ENCODE data around the gene RNPS1.

RNPS1 gene

GRCh38 chr16:2233872-2234812, 33.8 kb downstream of the RNPS1 start:
- no peak for DNase-seq

- no peak for DNase-seq
These were observed 34.7 kb downstream of the RNPS1 start for GRCh38 chr16:2233046-2233775.

- no peak for DNase-seq
These were observed 35.6 kb downstream of the RNPS1 start for GRCh38 chr16:2232094-2232990.

DNA sequence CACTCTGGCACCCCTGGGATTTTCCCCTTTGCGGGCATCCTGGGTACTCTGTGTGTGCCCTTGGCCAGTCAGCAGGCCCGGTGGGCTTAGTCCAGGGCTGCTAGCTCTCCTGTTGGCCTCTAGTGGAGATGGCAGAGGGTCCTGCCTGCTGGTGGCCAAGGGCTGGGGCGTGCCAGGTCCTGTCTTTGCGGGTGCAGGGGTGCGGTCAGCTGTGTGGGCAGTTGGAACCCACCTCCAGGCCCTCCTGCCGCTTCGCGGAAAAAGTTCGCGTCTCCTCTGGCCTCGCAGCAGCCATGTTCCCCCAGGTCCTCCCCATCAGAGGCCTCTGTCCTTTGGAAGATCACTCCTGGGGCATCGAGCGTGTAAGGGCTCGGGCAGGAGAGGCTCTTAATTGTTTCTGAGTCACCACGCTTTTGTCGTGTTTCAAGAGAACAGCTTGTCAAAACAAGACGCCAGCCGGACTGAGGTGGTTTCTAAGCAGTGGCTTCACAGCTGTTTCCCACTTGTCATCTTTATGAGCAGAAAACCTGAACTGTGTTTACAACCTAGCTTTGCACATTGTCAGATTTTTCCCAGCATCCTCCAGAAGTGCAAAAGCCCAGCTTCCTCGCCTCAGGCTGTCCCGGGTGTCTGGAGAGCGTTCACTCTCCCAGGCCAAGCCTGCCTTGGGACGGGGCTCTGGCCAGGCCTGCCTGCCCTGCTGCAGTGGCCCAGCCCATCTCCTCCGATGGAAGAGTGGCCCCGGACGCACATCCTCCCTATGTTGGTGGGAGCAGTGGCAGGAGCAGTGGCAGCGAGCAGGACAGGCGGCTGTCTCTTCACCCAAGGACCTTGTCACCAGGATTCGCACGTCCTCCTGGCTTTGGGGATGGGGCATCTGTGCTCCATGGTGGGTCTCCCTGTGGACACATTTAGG, 36.7 kb downstream of the RNPS1 start:
- no peak for DNase-seq

- DNase-seq = no peak
These were observed 37.5 kb downstream of the RNPS1 start for GRCh38 chr16:2230376-2230775.

DNA sequence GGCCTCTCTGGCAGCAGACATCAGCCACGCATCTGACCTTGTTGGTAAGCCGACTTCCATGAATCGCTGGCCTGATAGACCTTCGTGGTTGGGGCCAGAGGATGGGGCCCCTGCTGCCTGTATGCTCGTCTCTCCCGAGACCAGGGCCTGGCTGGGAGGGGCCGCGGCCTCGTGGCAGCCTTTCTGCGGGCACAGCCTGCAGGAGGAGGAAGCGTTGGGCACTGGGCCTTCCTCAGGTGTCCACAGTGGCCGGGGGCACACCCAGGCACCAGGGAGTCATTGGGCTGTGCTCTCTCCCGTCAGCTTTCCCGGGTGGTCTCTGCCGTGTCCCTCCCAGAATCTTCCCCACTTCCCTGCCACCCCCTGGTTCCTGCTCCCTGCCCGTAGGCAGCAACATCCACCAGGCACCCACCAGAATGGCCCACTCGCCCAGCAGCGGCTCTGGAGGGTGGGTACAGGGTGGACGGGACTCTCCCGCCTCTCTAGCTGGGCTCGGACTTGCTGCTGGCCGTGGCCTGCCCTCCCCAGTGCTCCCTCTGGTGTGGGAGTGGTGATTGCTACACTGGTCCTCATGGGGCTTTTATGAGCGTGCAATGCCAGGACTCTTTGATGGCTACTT, 38.2 kb downstream of the RNPS1 start:
- DNase-seq = no peak

- no peak for DNase-seq
These were observed 38.8 kb downstream of the RNPS1 start for GRCh38 chr16:2229091-2229490.

GRCh38 chr16:2228161-2228824, 39.6 kb downstream of the RNPS1 start:
- DNase-seq = no peak

DNA sequence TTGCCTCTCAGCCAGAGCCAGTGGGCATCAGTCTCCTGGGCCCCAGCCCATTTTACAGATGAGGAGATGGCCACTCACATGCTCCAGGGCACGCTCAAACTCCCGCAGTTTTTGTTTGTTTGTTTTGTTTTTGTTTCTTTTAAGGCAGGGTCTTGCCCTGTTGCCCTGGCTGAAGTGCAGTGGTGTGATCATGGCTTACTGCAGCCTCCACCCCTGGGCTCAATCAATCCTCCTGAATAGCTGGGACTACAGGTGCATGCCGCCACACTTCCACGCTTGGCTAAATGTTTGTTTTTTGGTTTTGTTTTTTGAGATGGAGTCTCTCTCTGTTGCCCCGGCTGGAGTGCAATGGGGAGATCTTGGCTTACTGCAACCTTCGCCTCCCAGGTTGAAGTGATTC, 41.0 kb downstream of the RNPS1 start:
- no peak for DNase-seq

GRCh38 chr16:2226245-2226793, 41.6 kb downstream of the RNPS1 start:
- DNase-seq = no peak

DNA sequence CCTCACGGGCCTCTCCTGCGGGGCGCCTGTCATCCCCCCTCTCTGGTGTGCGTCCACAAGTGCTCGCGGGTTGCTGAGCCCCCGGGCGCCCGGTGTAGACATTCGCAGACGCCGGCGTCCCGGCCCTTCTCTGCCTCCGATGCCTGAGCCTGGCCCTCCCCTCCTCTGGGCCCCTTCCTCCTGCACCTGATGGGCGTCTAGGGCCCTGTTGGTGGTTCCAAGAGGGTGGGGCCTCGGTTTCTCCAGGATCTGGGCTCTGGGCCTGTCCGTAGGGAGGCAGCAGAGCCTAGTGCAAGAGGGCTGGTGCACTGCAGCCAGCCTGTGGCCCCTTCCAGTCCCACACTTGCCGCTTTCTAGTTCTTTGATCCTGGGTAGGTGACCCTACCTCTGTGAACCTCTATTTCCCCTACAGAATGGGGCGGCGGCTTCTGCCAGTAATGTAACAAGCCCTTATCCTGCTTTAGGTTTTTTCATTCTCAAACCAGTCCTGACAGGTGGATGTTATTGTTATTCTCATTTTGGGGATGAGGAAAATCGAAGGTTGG, 43.9 kb downstream of the RNPS1 start:
- DNase-seq = no peak

- DNase-seq = peak; percentile 100
These were observed 44.5 kb downstream of the RNPS1 start, which contains the start of gene E4F1 for GRCh38 chr16:2223221-2223941. TSS of gene E4F1 (plus strand) at chr16:2223591. CDS start at chr16:2223614, 23 bp downstream.

DNA sequence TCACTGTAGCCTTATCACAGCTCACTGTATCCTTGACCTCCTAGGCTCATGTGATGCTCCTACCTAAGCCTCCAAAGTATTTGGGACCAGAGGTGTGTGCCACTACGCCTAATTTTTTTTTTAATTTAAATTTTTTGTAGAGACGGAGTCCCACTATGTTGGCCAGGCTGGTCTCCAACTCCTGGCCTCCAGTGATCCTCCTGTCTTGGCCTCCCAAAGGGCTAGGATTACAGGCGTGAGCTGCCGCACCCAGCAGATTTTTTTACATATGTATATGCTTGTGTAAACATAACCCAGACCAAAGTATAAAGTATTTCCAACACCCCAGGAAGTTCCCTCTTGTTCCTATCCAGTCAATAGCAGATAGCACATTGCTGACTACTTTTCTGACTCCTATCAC, 51.6 kb downstream of the RNPS1 start:
- DNase-seq = no peak

DNA sequence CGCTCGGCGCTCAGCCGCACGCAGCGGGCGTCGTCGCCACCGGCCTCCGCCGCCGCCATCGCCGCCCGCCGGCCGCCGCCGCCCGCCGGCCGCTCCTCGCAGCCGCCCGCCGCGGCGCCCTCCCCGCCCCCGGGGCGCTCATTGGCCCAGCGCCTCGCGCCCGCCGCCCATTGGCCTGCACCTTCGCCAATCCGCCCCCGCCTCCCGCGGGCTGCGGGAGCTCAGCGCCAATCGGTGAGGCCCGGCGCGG, 53.3 kb downstream of the RNPS1 start, which contains the start of gene PGP:
Gene PGP, minus strand, starts transcription at position 122 of the 250 bp plus-strand sequence. Its CDS starts 63 bp downstream, at position 59.
- DNase-seq = no peak

DNA sequence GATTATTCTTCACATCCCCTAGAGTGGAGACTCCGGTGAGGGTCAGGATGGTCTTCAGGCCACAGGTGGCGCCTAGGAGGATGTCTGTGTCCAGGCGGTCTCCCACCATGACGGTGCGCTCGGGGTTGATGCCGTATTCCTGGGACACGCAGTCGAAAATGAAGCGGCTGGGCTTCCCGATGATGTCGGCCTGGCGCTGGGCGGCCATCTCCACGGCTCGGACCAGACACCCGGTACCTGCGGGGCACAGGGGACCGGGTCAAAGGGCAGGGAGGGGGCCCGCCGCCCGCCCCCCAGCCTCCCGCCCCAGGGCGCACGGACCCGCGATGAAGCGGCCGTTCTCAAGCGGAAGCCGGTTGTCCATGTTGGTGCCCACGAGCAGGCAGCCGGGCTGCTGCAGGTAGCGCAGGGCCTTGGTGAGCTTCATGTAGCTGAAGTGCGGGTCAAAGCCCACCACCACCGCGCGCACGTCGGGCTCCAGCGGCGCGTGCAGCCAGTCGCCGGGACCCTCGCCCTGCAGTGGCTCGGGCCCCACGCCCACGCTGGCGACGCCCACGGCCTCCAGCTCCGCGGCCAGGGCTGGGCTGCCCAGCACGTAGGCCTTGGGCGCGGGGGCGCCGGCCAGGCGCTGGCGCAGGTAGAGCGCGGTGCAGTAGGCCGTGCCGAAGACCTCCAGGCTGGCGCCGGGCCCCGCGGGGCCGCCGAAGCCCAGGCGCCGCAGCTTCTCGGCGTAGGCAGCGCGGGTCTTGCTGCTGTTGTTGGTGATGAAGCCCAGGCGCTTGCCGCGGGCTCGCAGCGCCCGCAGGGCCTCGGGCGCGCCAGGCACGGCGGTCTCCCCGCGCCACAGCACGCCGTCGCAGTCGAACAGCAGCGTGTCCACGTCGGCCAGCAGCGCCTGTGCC, 53.9 kb downstream of the RNPS1 start:
- no peak for DNase-seq

- no peak for DNase-seq
These were observed 55.3 kb downstream of the RNPS1 start for GRCh38 chr16:2212362-2213324.

- DNase-seq = no peak
These were observed 56.0 kb downstream of the RNPS1 start for GRCh38 chr16:2211923-2212347.
